Right renal pelvis (tissue), 4 donors: ENCODE measurements around the gene RASSF8. TPM values are rescaled to one million over a fixed set of nuclear protein-coding genes. Genes with fewer than 3 reads are reported as not detected.

Source experiments
- DNase-seq, 4 donors: peaks; one replicate each; pipeline ENCODE4 v3.0.0-alpha.2; 2013; ENCODE audit warnings: low read depth in 4 of 4, low spot score in 3 of 4, missing footprints in 1 of 4
- polyA plus RNA-seq, 4 donors: library from polyadenylated mRNA; unstranded; fragments of 120-200 nt; gene quantifications; one replicate each; pipeline ENCODE4 v1.2.1, GENCODE V29; 2013; ENCODE audit not compliant: insufficient read length in 4 of 4

The RASSF8 gene
- polyA plus RNA-seq, 4 donors, result 59.5 to 85.8 (median 69.3) TPM

- no peak for DNase-seq
Measured at GRCh38 chr12:26121323-26122060, 163.0 kb downstream of the RASSF8 start.

GRCh38 chr12:26122061-26122680 is 163.7 kb downstream of the RASSF8 start:
- no peak for DNase-seq

DNA sequence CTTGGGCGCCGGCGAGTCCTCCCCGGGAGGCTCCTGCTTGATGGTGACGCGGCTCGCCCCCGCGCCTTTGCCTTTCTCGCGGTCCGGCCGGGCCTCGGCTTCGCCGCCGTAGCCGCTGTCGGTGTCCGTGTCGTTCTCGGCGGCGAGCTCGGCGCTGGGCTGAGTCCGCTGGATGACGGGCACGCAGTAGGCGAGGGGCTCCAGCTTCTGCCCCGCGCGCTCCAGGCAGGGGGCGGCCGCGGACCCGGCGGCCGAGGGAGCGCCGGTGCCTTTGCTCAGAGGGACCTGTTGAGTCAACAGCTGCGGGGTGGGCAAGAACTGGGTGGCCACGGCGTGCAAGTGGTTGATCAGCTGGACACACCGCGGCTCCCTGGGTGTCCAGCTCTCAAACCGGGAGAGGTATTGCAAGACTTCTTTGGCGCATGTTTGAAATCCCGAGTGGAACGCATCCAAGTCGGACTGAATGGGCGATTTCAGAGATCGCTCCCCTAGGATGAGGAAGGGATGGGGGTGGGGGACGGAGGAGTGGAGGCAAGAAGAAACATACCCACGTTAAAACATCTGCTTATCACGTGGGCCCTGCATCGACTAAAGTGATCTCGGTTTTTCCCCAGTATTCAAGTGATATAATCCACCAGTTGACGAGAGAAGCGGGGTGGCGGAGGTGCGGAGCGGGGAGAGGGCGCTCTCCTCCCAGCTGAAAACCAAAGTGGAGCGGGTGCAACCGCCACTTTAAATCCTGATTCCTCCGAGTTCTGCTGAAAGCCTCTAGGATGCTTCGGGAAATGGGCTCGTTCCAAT is 164.4 kb downstream of the RASSF8 start:
- DNase-seq, result no peak

DNA sequence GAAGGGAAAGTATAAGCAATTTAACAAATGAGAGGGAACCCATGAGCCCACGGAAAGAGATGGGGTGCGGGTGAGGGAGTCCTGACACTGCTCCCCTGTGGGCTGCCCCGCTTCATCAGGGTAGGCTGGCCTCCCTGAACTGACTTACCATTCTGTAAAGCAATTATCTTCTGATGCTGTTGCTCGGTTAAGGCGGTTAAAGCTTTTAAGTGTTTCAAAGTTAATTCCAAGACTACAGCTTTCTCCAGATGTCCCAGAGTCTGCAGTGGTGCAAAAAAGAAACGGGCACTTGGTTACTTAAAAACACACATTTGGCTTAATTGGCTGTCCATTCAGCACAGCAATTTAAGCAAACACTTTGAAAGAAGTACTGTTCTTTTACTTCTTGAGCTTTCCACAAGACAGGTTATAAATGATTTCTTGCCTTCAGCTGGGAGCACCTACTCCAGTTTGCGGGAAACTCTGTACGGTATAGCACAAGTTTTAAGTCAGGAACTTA is 165.0 kb downstream of the RASSF8 start:
- DNase-seq, result no peak

- DNase-seq, result no peak
Measured at GRCh38 chr12:26124446-26125399, 166.2 kb downstream of the RASSF8 start, which contains the start of gene BHLHE41. Gene BHLHE41, minus strand, starts transcription at chr12:26125037. Its CDS starts 258 bp downstream, at chr12:26124779.

DNA sequence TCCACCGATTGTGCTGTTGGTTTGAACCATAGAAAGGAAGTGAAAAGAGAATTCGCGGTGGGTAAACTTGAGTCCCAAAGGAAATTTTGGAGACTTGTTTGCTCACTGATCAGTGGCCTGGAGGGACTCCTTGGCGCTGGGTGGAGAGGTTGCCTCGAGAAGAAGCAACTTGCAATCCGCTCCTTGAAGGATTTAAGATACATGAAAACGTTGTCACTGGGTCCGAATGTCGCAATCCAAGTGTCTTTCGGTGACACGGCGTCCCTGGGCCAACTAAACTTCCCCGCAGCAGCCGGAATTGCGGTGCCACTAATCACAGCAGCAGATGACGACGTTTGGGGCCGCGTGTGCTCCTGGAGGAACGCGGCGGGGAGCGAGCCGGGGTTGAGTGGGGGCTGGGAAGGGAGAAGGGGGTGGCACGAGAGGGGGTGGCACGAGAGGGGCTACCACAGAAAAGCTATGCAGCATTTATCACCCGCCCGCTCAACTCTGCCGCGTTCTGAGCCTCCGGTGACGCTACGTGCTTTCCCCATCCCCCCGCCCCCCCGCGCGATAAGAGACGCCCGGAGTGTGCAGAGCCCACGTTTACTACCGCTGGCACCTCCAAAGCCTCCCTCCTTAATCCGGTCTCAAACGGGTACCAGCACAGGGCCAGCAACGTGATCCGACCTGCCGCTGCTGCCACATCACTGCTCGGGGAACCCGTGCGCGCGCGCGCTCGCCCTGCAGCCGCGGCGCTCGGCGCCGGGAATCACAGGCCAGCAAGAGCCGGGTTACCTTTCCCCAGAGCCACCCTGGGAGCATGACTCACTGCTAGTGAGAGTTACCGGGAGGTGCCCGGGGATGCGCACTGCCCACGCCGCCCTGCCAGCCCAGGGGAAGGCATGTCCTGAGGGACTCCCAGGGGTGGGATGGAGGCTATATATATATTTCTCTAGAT is 167.2 kb downstream of the RASSF8 start:
- DNase-seq, result peak in 1 of 4 donors; percentile 52

GRCh38 chr12:26126340-26127284 is 168.1 kb downstream of the RASSF8 start:
- peak in 1 of 4 donors; percentile 57 for DNase-seq

DNA sequence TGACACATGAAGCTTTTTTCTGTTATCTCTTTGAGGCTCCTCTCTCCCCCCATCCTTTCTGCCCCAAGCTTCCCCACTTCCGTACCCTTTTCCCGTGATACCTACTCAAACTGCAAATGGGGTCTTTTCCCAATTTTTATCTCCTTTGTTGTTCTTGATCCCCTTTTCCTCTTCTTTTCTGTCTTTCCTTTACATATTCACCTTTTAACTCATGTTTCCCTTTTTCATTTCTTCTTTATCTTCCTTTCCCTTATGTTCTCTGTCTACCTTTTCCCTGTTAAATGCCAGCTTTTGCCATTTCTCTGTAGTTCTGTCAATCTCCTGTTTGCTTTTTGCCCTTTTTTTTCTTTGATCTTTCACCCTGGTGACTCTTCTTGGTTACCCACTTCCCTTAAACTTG is 168.9 kb downstream of the RASSF8 start:
- DNase-seq, result no peak

GRCh38 chr12:26128168-26128567 is 169.7 kb downstream of the RASSF8 start:
- DNase-seq, result no peak

Other genes starting within 250 kb of the RASSF8 start
- 1 to 10 TPM; 1.0 to 7.3 (median 2.2) TPM for gene BHLHE41, start 166.4 kb downstream of the RASSF8 start, polyA plus RNA-seq
- 10 to 100 TPM; 12.9 to 16.9 (median 15.8) TPM for gene SSPN, start 236.9 kb downstream of the RASSF8 start, polyA plus RNA-seq